ENCODE measurements around the gene EFHD2.

DNA sequence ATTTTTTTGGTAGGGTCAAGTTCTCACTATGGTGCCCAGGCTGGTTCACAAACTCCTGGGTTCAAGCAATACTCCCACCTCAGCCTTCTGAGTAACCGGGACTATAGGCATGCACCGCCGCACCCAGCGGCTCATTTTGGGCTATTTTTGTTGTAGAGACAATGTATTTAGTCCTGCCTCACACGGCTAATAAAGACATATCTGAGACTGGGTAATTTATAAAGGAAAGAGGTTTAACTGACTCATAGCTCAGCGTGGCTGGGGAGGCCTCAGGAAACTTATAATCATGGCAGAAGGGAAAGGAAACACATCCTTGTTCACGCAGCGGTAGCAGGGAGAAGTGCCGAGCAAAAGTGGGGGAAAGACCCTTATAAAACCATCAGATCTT is 51.0 kb downstream of the EFHD2 start:
- no peak for TF ChIP-seq CHD7 (IDR thresholded peaks at IDR 0.05; ENCODE audit: insufficient replicate concordance, low read length)
- no peak for TF ChIP-seq CTCF (IDR thresholded peaks at IDR 0.05; ENCODE audit: control extremely low read depth in 1 of 3, insufficient read depth in 1 of 3, low read depth in 1 of 3, low read length in 3 of 3)
- TF ChIP-seq CTBP2 (IDR thresholded peaks at IDR 0.05; ENCODE audit: borderline replicate concordance, insufficient read depth, insufficient read length, low read length): no peak

Measured in H1 (cell line).